OCI-LY3 (cell line): Measurements from ENCODE around the gene TNFAIP2.

Source experiments
- H2AFZ ChIP-seq: fragments of 200-600, 300-600 bp; shearing (Covaris generic); 2 replicates; pipeline ENCODE4 v1.6.0; 2014; ENCODE audit warnings: antibody characterized with exemption, low read depth, low read length
- H3K27ac ChIP-seq: fragments of 200-600, 300-600 bp; sonication (generic); 2 replicates; pipeline ENCODE4 v1.5.1; 2014; ENCODE audit warnings: mild to moderate bottlenecking, low read length, moderate library complexity, mixed read lengths
- H3K27me3 ChIP-seq: fragments of 200-600, 300-600 bp; sonication (generic); 2 replicates; pipeline ENCODE4 v1.6.1; 2014; ENCODE audit warnings: low read depth, low read length, mixed read lengths
- H3K36me3 ChIP-seq: fragments of 200-600, 300-600 bp; sonication (generic); replicated peaks from 2 replicates; pipeline ENCODE3; 2014; ENCODE audit warnings: low read depth, low read length, mixed read lengths
- H3K4me1 ChIP-seq: fragments of 300-600, 200-600 bp; sonication (generic); 2 replicates; pipeline ENCODE4 v1.6.1; 2014; ENCODE audit warnings: low read length, mixed read lengths
- H3K4me2 ChIP-seq: fragments of 200-600, 300-600 bp; sonication (generic); 2 replicates; pipeline ENCODE4 v1.6.1; 2014; ENCODE audit warnings: low read length, mixed read lengths
- H3K4me3 ChIP-seq: fragments of 300-600, 200-600 bp; sonication (generic); 2 replicates; pipeline ENCODE4 v1.5.1; 2014; ENCODE audit warnings: antibody characterized with exemption, mild to moderate bottlenecking, low read length, moderate library complexity
- H3K79me2 ChIP-seq: fragments of 300-600, 200-600 bp; shearing (Covaris generic); 2 replicates; pipeline ENCODE4 v1.6.1; 2014; ENCODE audit warnings: mild to moderate bottlenecking, low read length, mixed read lengths
- H3K9ac ChIP-seq: fragments of 300-600, 200-600 bp; shearing (Covaris generic); 2 replicates; pipeline ENCODE4 v1.6.0; 2014; ENCODE audit warnings: mild to moderate bottlenecking, low read length, moderate library complexity
- H3K9me3 ChIP-seq: fragments of 200-600, 300-600 bp; shearing (Covaris generic); 2 replicates; pipeline ENCODE4 v1.6.1; 2014; ENCODE audit warnings: low read length, mixed read lengths; ENCODE audit not compliant: insufficient read depth
- H4K20me1 ChIP-seq: fragments of 200-600, 300-600 bp; sonication (generic); 2 replicates; pipeline ENCODE4 v1.6.1; 2016; ENCODE audit warnings: low read length, mixed read lengths; ENCODE audit not compliant: insufficient read depth
- EZH2phosphoT487 ChIP-seq: fragments of 200-600 bp; shearing (Covaris generic); IDR thresholded peaks from 2 replicates; pipeline ENCODE4 v1.6.1; 2018; ENCODE audit warnings: antibody characterized with exemption, mixed run types, low read depth
- TF ChIP-seq, protein P1 (sequence below): fragments of 200-600, 300-600 bp; sonication (generic); IDR thresholded peaks from 2 replicates; pipeline ENCODE4 v1.5.1; 2014; ENCODE audit warnings: antibody characterized with exemption, low read length, low read depth

TNFAIP2 gene

DNA sequence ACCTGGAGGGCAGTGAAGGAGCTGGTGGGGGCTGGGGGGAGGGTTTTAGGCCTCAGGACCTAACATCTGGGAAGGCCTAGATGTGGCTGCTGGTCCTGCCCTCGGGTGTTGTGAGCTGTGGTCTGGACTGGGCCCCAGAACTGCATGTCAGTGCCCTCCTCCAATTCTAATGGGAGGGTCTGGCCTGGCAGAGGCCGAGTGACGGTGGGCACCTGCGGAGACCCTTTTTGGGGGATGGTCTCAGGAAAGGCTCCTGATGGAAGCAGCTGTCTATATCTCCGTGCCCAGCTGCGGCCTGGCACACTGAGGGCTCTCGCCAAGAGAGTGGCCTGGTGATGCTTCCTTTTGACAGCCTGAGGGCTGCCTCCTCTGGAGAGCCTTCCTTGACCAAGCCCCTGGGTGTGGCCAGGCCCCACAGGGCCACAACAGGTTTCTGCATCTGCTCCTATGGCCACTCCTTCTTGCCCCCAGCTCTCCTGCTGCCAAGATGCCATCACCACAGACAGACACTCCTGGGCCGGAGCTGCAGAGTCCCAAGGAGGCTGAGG is 23.5 kb upstream of the TNFAIP2 start:
- H3K4me3 ChIP-seq, result no peak overlapping the region
- H3K9me3 ChIP-seq, result no peaks in the 10 kb centered on the region
- TF ChIP-seq EZH2phosphoT487, result no peak
- TF ChIP-seq, protein P1, sequence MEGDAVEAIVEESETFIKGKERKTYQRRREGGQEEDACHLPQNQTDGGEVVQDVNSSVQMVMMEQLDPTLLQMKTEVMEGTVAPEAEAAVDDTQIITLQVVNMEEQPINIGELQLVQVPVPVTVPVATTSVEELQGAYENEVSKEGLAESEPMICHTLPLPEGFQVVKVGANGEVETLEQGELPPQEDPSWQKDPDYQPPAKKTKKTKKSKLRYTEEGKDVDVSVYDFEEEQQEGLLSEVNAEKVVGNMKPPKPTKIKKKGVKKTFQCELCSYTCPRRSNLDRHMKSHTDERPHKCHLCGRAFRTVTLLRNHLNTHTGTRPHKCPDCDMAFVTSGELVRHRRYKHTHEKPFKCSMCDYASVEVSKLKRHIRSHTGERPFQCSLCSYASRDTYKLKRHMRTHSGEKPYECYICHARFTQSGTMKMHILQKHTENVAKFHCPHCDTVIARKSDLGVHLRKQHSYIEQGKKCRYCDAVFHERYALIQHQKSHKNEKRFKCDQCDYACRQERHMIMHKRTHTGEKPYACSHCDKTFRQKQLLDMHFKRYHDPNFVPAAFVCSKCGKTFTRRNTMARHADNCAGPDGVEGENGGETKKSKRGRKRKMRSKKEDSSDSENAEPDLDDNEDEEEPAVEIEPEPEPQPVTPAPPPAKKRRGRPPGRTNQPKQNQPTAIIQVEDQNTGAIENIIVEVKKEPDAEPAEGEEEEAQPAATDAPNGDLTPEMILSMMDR, result no peak
- H3K36me3 ChIP-seq, result no peaks in the 10 kb centered on the region
- no peaks in the 10 kb centered on the region for H3K79me2 ChIP-seq
- 0 out of 2 replicates have a peak overlapping the region, but pooled peaks have one; percentile 32 for H3K4me2 ChIP-seq
- H2AFZ ChIP-seq, result no peak overlapping the region
- H3K27me3 ChIP-seq, result no peaks in the 10 kb centered on the region
- no peak overlapping the region for H3K27ac ChIP-seq
- H4K20me1 ChIP-seq, result no peaks in the 10 kb centered on the region
- peaks cover 16% of the 10 kb centered on the region for H3K4me1 ChIP-seq
- no peak overlapping the region for H3K9ac ChIP-seq

GRCh38 chr14:103100281-103101121 is 22.8 kb upstream of the TNFAIP2 start:
- Histone ChIP-seq H4K20me1 (no peaks in the 10 kb centered on the region), H3K9me3 (no peaks in the 10 kb centered on the region), H2AFZ (no peak overlapping the region), H3K4me3 (no peak overlapping the region), H3K9ac (no peak overlapping the region), H3K36me3 (no peaks in the 10 kb centered on the region), H3K4me2 (peak overlapping the region; percentile 32; the same call in 1 of the 2 replicates), H3K27me3 (no peaks in the 10 kb centered on the region), H3K27ac (no peak overlapping the region), H3K4me1 (peaks cover 21% of the 10 kb centered on the region), H3K79me2 (no peaks in the 10 kb centered on the region)
- TF ChIP-seq, protein P1, result no peak

DNA sequence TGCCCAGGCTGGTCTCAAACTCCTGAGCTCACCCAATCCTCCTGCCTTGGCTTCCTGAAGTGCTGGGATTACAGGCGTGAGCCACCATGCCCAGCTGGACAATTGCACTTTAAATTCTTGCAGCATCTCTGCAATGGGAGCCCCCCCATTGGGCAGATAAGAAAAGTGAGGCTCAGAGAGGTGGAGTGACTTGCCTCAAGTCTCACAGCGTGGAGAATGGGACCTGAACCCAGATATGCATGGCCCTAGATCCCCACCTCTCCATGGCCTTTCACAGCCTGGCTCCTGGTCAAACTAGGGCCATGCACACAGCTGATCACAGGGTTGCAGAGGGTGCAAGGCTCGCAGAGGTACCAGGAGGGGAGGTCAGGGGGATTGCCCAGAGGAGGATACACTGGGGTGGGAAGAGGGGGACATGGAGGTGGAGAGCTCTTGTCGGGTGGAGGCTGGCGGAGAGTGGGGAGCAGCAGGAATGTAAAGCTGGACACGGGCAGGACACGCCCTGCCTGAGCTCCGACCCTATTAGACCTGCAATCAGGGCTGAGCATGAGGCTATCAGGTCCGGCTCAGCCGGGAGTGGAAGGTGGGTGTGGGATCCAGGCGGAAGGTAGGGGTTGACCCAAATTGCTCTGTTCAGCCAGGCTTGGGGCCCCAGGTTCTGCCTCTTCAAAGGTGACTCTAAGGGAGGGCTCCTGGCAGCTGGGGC is 21.9 kb upstream of the TNFAIP2 start:
- Histone ChIP-seq H3K4me3 (no peak overlapping the region), H3K36me3 (no peaks in the 10 kb centered on the region), H3K79me2 (no peaks in the 10 kb centered on the region), H2AFZ (no peak overlapping the region), H3K4me2 (no peak overlapping the region), H3K27ac (no peak overlapping the region), H3K4me1 (peaks cover 30% of the 10 kb centered on the region), H4K20me1 (no peaks in the 10 kb centered on the region), H3K27me3 (no peaks in the 10 kb centered on the region), H3K9me3 (no peaks in the 10 kb centered on the region), H3K9ac (no peak overlapping the region)
- TF ChIP-seq, protein P1, result no peak
- no peak for TF ChIP-seq EZH2phosphoT487
